Immature natural killer cell (primary cell): ENCODE data around the gene XIRP2. TPM values are rescaled to one million over a fixed set of nuclear protein-coding genes. Genes with fewer than 3 reads are reported as not detected.
"Not testable (repeated sequence)": the region's sequence is repeated elsewhere in the genome, so short reads cannot be mapped to it uniquely, and the experiment has no call there.

Experiments used
- DNase-seq, 3 donors: peaks; one replicate each; pipeline ENCODE4 v3.0.0; 2022; ENCODE audit warnings: mixed read lengths in 1 of 3
- H3K27ac Mint-ChIP-seq, 6 donors: one replicate each; pipeline ENCODE4 v1.8.0; 2020; ENCODE audit warnings: mixed read lengths in 6 of 6, mild to moderate bottlenecking in 5 of 6, inconsistent platforms in 4 of 6, moderate library complexity in 3 of 6
- H3K27me3 Mint-ChIP-seq, 3 donors: one replicate each; pipeline ENCODE4 v1.8.0; 2020 to 2021; ENCODE audit warnings: low read depth in 3 of 3, mild to moderate bottlenecking in 3 of 3, mixed read lengths in 3 of 3, moderate library complexity in 3 of 3, inconsistent platforms in 1 of 3
- H3K36me3 Mint-ChIP-seq, 3 donors: one replicate each; pipeline ENCODE4 v1.8.0; 2020; ENCODE audit warnings: mixed read lengths in 3 of 3, inconsistent platforms in 2 of 3, mild to moderate bottlenecking in 2 of 3
- H3K4me1 Mint-ChIP-seq, 2 donors: one replicate each; pipeline ENCODE4 v1.8.0; 2020; ENCODE audit warnings: inconsistent platforms in 2 of 2, mild to moderate bottlenecking in 2 of 2, mixed read lengths in 2 of 2, moderate library complexity in 1 of 2
- H3K4me3 Mint-ChIP-seq, 5 donors: one replicate each; pipeline ENCODE4 v1.8.0; 2020; ENCODE audit warnings: mild to moderate bottlenecking in 5 of 5, mixed read lengths in 5 of 5, inconsistent platforms in 3 of 5, moderate library complexity in 3 of 5
- H3K9me3 Mint-ChIP-seq, 6 donors: one replicate each; pipeline ENCODE4 v1.8.0; 2020; ENCODE audit warnings: mild to moderate bottlenecking in 6 of 6, mixed read lengths in 6 of 6, inconsistent platforms in 4 of 6, moderate library complexity in 3 of 6
- polyA plus RNA-seq, 3 donors: library from polyadenylated mRNA; unstranded; fragments of 300-500 nt; fragmentation: Illumina TruSeq; gene quantifications; one replicate each; pipeline ENCODE4 v1.2.3, GENCODE V29; 2021

XIRP2 gene
- polyA plus RNA-seq, 3 donors from 2014 or later, result 0.08 TPM; not detected in 2

- Mint-ChIP-seq H3K9me3 (peaks cover 0 to 4% (median 0%) of the 10 kb centered on the region in 6 donors), H3K36me3 (no peaks in the 10 kb centered on the region), H3K4me1 (no peaks in the 10 kb centered on the region), H3K4me3 (no peak overlapping the region), H3K27ac (no peak overlapping the region), H3K27me3 (no peaks in the 10 kb centered on the region)
- no peak for DNase-seq
Observed at GRCh38 chr2:167240671-167241070, 352.4 kb downstream of the XIRP2 start.

GRCh38 chr2:167249197-167249596 lies 360.9 kb downstream of the XIRP2 start:
- H3K27me3 Mint-ChIP-seq, result no peaks in the 10 kb centered on the region
- peaks cover 0 to 11% (median 8%) of the 10 kb centered on the region in 6 donors for H3K9me3 Mint-ChIP-seq
- no peaks in the 10 kb centered on the region for H3K36me3 Mint-ChIP-seq
- no peaks in the 10 kb centered on the region for H3K4me1 Mint-ChIP-seq
- H3K4me3 Mint-ChIP-seq, result no peak overlapping the region
- H3K27ac Mint-ChIP-seq, result no peak overlapping the region
- no peak for DNase-seq

GRCh38 chr2:167253025-167253424 lies 364.7 kb downstream of the XIRP2 start:
- Mint-ChIP-seq H3K9me3 (peaks cover 0 to 15% (median 8%) of the 10 kb centered on the region in 6 donors), H3K27me3 (peaks cover 0 to 3% (median 0%) of the 10 kb centered on the region in 3 donors), H3K36me3 (no peaks in the 10 kb centered on the region), H3K4me3 (no peak overlapping the region), H3K27ac (no peak overlapping the region), H3K4me1 (no peaks in the 10 kb centered on the region)
- no peak for DNase-seq

GRCh38 chr2:167254721-167255120 lies 366.4 kb downstream of the XIRP2 start:
- peaks cover 0 to 10% (median 3%) of the 10 kb centered on the region in 6 donors for H3K9me3 Mint-ChIP-seq
- DNase-seq, result no peak
- H3K27me3 Mint-ChIP-seq, result peaks cover 0 to 3% (median 0%) of the 10 kb centered on the region in 3 donors
- no peak overlapping the region for H3K27ac Mint-ChIP-seq
- no peaks in the 10 kb centered on the region for H3K4me1 Mint-ChIP-seq
- H3K4me3 Mint-ChIP-seq, result no peak overlapping the region
- no peaks in the 10 kb centered on the region for H3K36me3 Mint-ChIP-seq

- H3K4me3 Mint-ChIP-seq, result no peak overlapping the region
- peaks cover 0 to 3% (median 0%) of the 10 kb centered on the region in 3 donors for H3K27me3 Mint-ChIP-seq
- no peak for DNase-seq
- no peaks in the 10 kb centered on the region for H3K36me3 Mint-ChIP-seq
- H3K27ac Mint-ChIP-seq, result no peak overlapping the region
- H3K4me1 Mint-ChIP-seq, result no peaks in the 10 kb centered on the region
- peaks cover 0 to 5% (median 3%) of the 10 kb centered on the region in 6 donors for H3K9me3 Mint-ChIP-seq
Observed at GRCh38 chr2:167258712-167259111, 370.4 kb downstream of the XIRP2 start.

GRCh38 chr2:167264380-167264779 lies 376.1 kb downstream of the XIRP2 start:
- Mint-ChIP-seq H3K4me3 (no peak overlapping the region), H3K9me3 (peaks cover 3 to 13% (median 7%) of the 10 kb centered on the region in 6 donors), H3K4me1 (no peaks in the 10 kb centered on the region), H3K27ac (no peak overlapping the region), H3K27me3 (no peaks in the 10 kb centered on the region), H3K36me3 (no peaks in the 10 kb centered on the region)
- no peak for DNase-seq

GRCh38 chr2:167265004-167265403 lies 376.7 kb downstream of the XIRP2 start:
- DNase-seq, result no peak
- H3K4me3 Mint-ChIP-seq, result no peak overlapping the region
- no peaks in the 10 kb centered on the region for H3K27me3 Mint-ChIP-seq
- no peak overlapping the region for H3K27ac Mint-ChIP-seq
- no peaks in the 10 kb centered on the region for H3K36me3 Mint-ChIP-seq
- peaks cover 6 to 18% (median 9%) of the 10 kb centered on the region in 6 donors for H3K9me3 Mint-ChIP-seq
- H3K4me1 Mint-ChIP-seq, result no peaks in the 10 kb centered on the region

- no peak overlapping the region for H3K4me3 Mint-ChIP-seq
- DNase-seq, result no peak
- H3K9me3 Mint-ChIP-seq, result peaks cover 6 to 18% (median 9%) of the 10 kb centered on the region in 6 donors
- H3K27me3 Mint-ChIP-seq, result no peaks in the 10 kb centered on the region
- no peaks in the 10 kb centered on the region for H3K36me3 Mint-ChIP-seq
- H3K27ac Mint-ChIP-seq, result no peak overlapping the region
- no peaks in the 10 kb centered on the region for H3K4me1 Mint-ChIP-seq
Observed at GRCh38 chr2:167265722-167266121, 377.4 kb downstream of the XIRP2 start.

GRCh38 chr2:167268245-167268644 lies 380.0 kb downstream of the XIRP2 start:
- H3K36me3 Mint-ChIP-seq, DNase-seq, H3K4me3 Mint-ChIP-seq, H3K4me1 Mint-ChIP-seq, H3K27me3 Mint-ChIP-seq, H3K27ac Mint-ChIP-seq: not testable (repeated sequence)
- peaks cover 6 to 18% (median 9%) of the 10 kb centered on the region in 6 donors for H3K9me3 Mint-ChIP-seq

GRCh38 chr2:167271932-167272331 lies 383.7 kb downstream of the XIRP2 start:
- Mint-ChIP-seq H3K36me3 (no peaks in the 10 kb centered on the region), H3K27ac (no peak overlapping the region), H3K4me1 (no peaks in the 10 kb centered on the region), H3K9me3 (peaks cover 5 to 18% (median 8%) of the 10 kb centered on the region in 6 donors), H3K4me3 (no peak overlapping the region), H3K27me3 (no peaks in the 10 kb centered on the region)
- DNase-seq, result no peak

GRCh38 chr2:167275046-167275445 lies 386.8 kb downstream of the XIRP2 start:
- Mint-ChIP-seq H3K4me3 (no peak overlapping the region), H3K36me3 (no peaks in the 10 kb centered on the region), H3K4me1 (no peaks in the 10 kb centered on the region), H3K9me3 (no peaks in the 10 kb centered on the region), H3K27ac (no peak overlapping the region), H3K27me3 (no peaks in the 10 kb centered on the region)
- DNase-seq, result no peak

- no peaks in the 10 kb centered on the region for H3K4me1 Mint-ChIP-seq
- no peak for DNase-seq
- H3K4me3 Mint-ChIP-seq, result no peak overlapping the region
- H3K9me3 Mint-ChIP-seq, result peaks cover 0 to 13% (median 2%) of the 10 kb centered on the region in 6 donors
- no peak overlapping the region for H3K27ac Mint-ChIP-seq
- H3K36me3 Mint-ChIP-seq, result no peaks in the 10 kb centered on the region
- no peaks in the 10 kb centered on the region for H3K27me3 Mint-ChIP-seq
Observed at GRCh38 chr2:167279810-167280209, 391.5 kb downstream of the XIRP2 start.

- no peak overlapping the region for H3K27ac Mint-ChIP-seq
- no peak overlapping the region for H3K4me3 Mint-ChIP-seq
- peaks cover 0 to 5% (median 0%) of the 10 kb centered on the region in 3 donors for H3K36me3 Mint-ChIP-seq
- DNase-seq, result no peak
- H3K4me1 Mint-ChIP-seq, result peaks cover 2 to 10% of the 10 kb centered on the region in 2 donors
- peaks cover 0 to 10% (median 2%) of the 10 kb centered on the region in 6 donors for H3K9me3 Mint-ChIP-seq
- H3K27me3 Mint-ChIP-seq, result peaks cover 0 to 5% (median 0%) of the 10 kb centered on the region in 3 donors
Observed at GRCh38 chr2:167287212-167287611, 398.9 kb downstream of the XIRP2 start.

- H3K4me1 Mint-ChIP-seq, result peaks cover 13 to 18% of the 10 kb centered on the region in 2 donors
- H3K27me3 Mint-ChIP-seq, result peaks cover 4 to 10% (median 7%) of the 10 kb centered on the region in 3 donors
- no peak overlapping the region for H3K4me3 Mint-ChIP-seq
- no peak overlapping the region for H3K27ac Mint-ChIP-seq
- DNase-seq, result no peak
- H3K9me3 Mint-ChIP-seq, result peaks cover 0 to 4% (median 0%) of the 10 kb centered on the region in 6 donors
- peaks cover 0 to 5% (median 0%) of the 10 kb centered on the region in 3 donors for H3K36me3 Mint-ChIP-seq
Observed at GRCh38 chr2:167289651-167290410, 401.6 kb downstream of the XIRP2 start.
